ENCODE data around the gene TRDN. TPM values are rescaled to one million over a fixed set of nuclear protein-coding genes. Genes with fewer than 3 reads are reported as not detected.

TRDN gene
- total RNA-seq, 6 experiments from 2014 or later = 0.06 to 0.19 TPM; not detected in 4

- Histone ChIP-seq H3K4me1 (no peaks in the 10 kb centered on the region), H3K36me3 (no peaks in the 10 kb centered on the region), H3K9me3 (no peaks in the 10 kb centered on the region), H3K27ac (no peak overlapping the region), H3K27me3 (no peaks in the 10 kb centered on the region), H3K4me3 (no peak overlapping the region)
- intact Hi-C loops (cut with DNase I) = no loop called here
- TF ChIP-seq POLR2A (IDR thresholded peaks at IDR 0.05) = no peak
- no peak for TF ChIP-seq CTCF (IDR thresholded peaks at IDR 0.05)
- no peak for DNase-seq
- no peak for ATAC-seq
Observed at GRCh38 chr6:123549476-123549875, 87.3 kb downstream of the TRDN start.

- no peak overlapping the region for H3K27ac ChIP-seq
- H3K4me3 ChIP-seq = no peak overlapping the region
- DNase-seq = no peak
- no peaks in the 10 kb centered on the region for H3K4me1 ChIP-seq
- no peaks in the 10 kb centered on the region for H3K36me3 ChIP-seq
- intact Hi-C loops (cut with DNase I) = no loop called here
- no peak for ATAC-seq
- TF ChIP-seq CTCF (IDR thresholded peaks at IDR 0.05) (no peak), POLR2A (IDR thresholded peaks at IDR 0.05) (no peak)
- H3K27me3 ChIP-seq = no peaks in the 10 kb centered on the region
- H3K9me3 ChIP-seq = no peaks in the 10 kb centered on the region
Observed at GRCh38 chr6:123547216-123547978, 89.4 kb downstream of the TRDN start.

- no peak for DNase-seq
- no peaks in the 10 kb centered on the region for H3K27me3 ChIP-seq
- WGBS (ENCODE audit: insufficient coverage, low coverage, low lambda C conversion rate, missing lambda C conversion rate) = 31% methylated on average over 2 of the region's 2 CpGs
- no peak overlapping the region for H3K27ac ChIP-seq
- ATAC-seq = no peak
- no peaks in the 10 kb centered on the region for H3K4me1 ChIP-seq
- intact Hi-C loops (cut with DNase I) = no loop called here
- no peak overlapping the region for H3K4me3 ChIP-seq
- no peak for TF ChIP-seq POLR2A (IDR thresholded peaks at IDR 0.05)
- no peak for TF ChIP-seq CTCF (IDR thresholded peaks at IDR 0.05)
- no peaks in the 10 kb centered on the region for H3K9me3 ChIP-seq
- H3K36me3 ChIP-seq = no peaks in the 10 kb centered on the region
Observed at GRCh38 chr6:123546537-123546936, 90.2 kb downstream of the TRDN start.

- ATAC-seq = no peak
- Histone ChIP-seq H3K4me3 (no peak overlapping the region), H3K27ac (no peak overlapping the region), H3K27me3 (no peaks in the 10 kb centered on the region), H3K9me3 (no peaks in the 10 kb centered on the region), H3K4me1 (no peaks in the 10 kb centered on the region), H3K36me3 (no peaks in the 10 kb centered on the region)
- intact Hi-C loops (cut with DNase I) = no loop called here
- TF ChIP-seq CTCF (IDR thresholded peaks at IDR 0.05) = no peak
- TF ChIP-seq POLR2A (IDR thresholded peaks at IDR 0.05) = no peak
- no peak for DNase-seq
- 55% methylated on average over 4 of the region's 4 CpGs for WGBS (ENCODE audit: insufficient coverage, low coverage, low lambda C conversion rate, missing lambda C conversion rate)
Observed at GRCh38 chr6:123541462-123541861, 95.3 kb downstream of the TRDN start.
